Measurements from ENCODE around the gene LXN.
"Not testable (repeated sequence)": the region's sequence is repeated elsewhere in the genome, so short reads cannot be mapped to it uniquely, and the experiment has no call there.

Gene LXN

DNA sequence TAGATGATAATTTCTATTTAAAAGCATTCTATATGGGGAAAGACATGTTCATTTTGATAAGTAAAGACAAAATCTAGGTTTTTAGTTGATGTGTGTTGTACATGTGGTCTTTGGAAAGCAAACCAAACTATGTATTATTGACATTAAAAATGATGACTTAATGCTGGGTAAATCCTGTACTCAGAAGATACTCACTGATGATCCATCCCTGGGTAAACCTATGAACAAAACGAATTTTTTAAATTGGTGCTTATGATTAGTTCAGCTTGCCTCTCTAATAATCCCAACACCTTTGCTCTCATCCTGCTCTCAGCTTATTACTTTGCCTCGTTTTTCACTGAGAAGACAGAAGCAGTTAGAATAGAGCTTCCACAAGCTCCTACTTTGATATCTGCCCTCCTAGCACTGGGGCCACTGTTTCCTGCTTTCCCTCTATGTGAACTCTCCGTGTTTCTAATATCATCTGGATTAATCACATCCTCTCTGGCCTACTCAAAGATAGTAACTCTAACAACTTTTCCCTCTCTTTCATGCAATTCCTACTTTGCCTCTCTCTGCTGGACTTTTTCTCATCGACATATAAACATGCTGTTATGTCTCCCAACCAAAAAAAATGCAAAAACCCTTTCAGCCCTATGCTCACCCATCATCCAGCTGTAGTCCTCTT lies 30.5 kb upstream of the LXN start:
- Histone ChIP-seq H3K36me3 (no peaks in the 10 kb centered on the region), H3K27me3 (no peaks in the 10 kb centered on the region), H3K4me1 (ENCODE audit: control insufficient read depth in 1 of 2, insufficient read depth in 1 of 2, low read depth in 1 of 2, low read length in 1 of 2) (no peaks in the 10 kb centered on the region), H3K27ac (no peak overlapping the region), H3K4me3 (ENCODE audit: low read depth in 1 of 2, low read length in 1 of 2) (no peak overlapping the region), H3K9me3 (no peaks in the 10 kb centered on the region)
- TF ChIP-seq, protein P1, sequence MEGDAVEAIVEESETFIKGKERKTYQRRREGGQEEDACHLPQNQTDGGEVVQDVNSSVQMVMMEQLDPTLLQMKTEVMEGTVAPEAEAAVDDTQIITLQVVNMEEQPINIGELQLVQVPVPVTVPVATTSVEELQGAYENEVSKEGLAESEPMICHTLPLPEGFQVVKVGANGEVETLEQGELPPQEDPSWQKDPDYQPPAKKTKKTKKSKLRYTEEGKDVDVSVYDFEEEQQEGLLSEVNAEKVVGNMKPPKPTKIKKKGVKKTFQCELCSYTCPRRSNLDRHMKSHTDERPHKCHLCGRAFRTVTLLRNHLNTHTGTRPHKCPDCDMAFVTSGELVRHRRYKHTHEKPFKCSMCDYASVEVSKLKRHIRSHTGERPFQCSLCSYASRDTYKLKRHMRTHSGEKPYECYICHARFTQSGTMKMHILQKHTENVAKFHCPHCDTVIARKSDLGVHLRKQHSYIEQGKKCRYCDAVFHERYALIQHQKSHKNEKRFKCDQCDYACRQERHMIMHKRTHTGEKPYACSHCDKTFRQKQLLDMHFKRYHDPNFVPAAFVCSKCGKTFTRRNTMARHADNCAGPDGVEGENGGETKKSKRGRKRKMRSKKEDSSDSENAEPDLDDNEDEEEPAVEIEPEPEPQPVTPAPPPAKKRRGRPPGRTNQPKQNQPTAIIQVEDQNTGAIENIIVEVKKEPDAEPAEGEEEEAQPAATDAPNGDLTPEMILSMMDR (IDR thresholded peaks at IDR 0.05) = no peak

- TF ChIP-seq, protein P1 (IDR thresholded peaks at IDR 0.05) = no peak
Observed at GRCh38 chr3:158701420-158702065, 29.1 kb upstream of the LXN start.

GRCh38 chr3:158700559-158700958 lies 28.1 kb upstream of the LXN start:
- no peak overlapping the region for H3K27ac ChIP-seq
- TF ChIP-seq, protein P1 (IDR thresholded peaks at IDR 0.05) = no peak
- H3K9me3 ChIP-seq = no peaks in the 10 kb centered on the region
- H3K36me3 ChIP-seq = no peaks in the 10 kb centered on the region
- no peaks in the 10 kb centered on the region for H3K4me1 ChIP-seq (ENCODE audit: control insufficient read depth in 1 of 2, insufficient read depth in 1 of 2, low read depth in 1 of 2, low read length in 1 of 2)
- H3K27me3 ChIP-seq = no peaks in the 10 kb centered on the region
- H3K4me3 ChIP-seq (ENCODE audit: low read depth in 1 of 2, low read length in 1 of 2) = no peak overlapping the region

More at GRCh38 chr3:158701420-158702065, 29.1 kb upstream of the LXN start:
- no peaks in the 10 kb centered on the region for H3K4me1 ChIP-seq (ENCODE audit: control insufficient read depth in 1 of 2, insufficient read depth in 1 of 2, low read depth in 1 of 2, low read length in 1 of 2)
- no peaks in the 10 kb centered on the region for H3K36me3 ChIP-seq
- no peak overlapping the region for H3K4me3 ChIP-seq (ENCODE audit: low read depth in 1 of 2, low read length in 1 of 2)
- no peaks in the 10 kb centered on the region for H3K27me3 ChIP-seq
- no peaks in the 10 kb centered on the region for H3K9me3 ChIP-seq
- H3K27ac ChIP-seq = no peak overlapping the region

GRCh38 chr3:158696618-158697017 lies 24.2 kb upstream of the LXN start:
- TF ChIP-seq, protein P1 (IDR thresholded peaks at IDR 0.05) = no peak
- Histone ChIP-seq H3K4me1 (ENCODE audit: control insufficient read depth in 1 of 2, insufficient read depth in 1 of 2, low read depth in 1 of 2, low read length in 1 of 2) (no peaks in the 10 kb centered on the region), H3K27me3 (no peaks in the 10 kb centered on the region), H3K27ac (no peak overlapping the region), H3K4me3 (ENCODE audit: low read depth in 1 of 2, low read length in 1 of 2) (no peak overlapping the region), H3K9me3 (no peaks in the 10 kb centered on the region), H3K36me3 (no peaks in the 10 kb centered on the region)

DNA sequence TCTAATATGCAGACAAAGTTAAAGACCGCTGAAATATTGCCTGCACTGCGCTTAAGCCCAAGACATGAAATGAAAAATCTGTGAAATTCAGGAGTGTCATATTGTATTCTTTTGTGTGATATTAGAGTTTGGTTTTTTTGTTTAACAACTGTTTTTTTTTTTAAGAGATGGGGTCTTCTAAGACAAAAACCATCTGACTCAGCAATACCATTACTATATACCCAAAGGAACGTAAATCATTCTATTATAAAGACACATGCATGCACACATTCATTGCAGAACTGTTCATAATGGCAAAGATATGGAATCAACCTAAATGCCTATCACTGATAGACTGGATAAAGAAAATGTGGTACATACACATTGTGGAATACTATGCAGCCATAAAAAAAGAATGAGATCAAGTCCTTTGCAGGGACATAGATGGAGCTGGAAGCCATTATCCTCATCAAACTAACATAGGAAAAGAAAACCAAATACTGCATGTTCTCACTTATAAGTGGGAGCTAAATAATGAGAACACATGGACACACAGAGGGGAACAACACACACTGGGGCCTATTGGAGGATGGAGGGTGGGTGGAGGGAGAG lies 21.5 kb upstream of the LXN start:
- H3K4me3 ChIP-seq (ENCODE audit: low read depth in 1 of 2, low read length in 1 of 2); H3K36me3 ChIP-seq; H3K4me1 ChIP-seq (ENCODE audit: control insufficient read depth in 1 of 2, insufficient read depth in 1 of 2, low read depth in 1 of 2, low read length in 1 of 2); H3K27me3 ChIP-seq; H3K9me3 ChIP-seq; H3K27ac ChIP-seq: not testable (repeated sequence)

DNA sequence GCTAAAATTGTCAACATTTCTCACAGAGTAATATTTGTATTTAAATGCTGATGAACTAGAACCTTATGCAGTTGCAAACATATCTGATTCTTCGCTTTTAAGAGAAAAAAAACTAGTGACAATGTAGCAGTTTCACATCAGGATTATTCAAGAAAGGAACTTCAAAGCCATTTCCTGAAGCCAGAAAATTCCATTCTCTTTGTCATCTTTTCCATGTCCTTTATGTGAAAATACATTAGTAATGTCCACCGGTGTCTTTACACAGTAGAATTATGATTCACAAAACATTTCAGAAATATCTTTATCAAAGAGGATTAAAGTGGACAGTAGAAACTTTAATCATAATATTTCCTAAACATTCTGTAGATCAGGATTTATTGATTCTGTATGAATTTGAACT lies 12.7 kb upstream of the LXN start:
- no peaks in the 10 kb centered on the region for H3K9me3 ChIP-seq
- H3K27ac ChIP-seq = no peak overlapping the region
- TF ChIP-seq, protein P1 (IDR thresholded peaks at IDR 0.05) = no peak

More for the DNA sequence above, 12.7 kb upstream of the LXN start:
- Histone ChIP-seq H3K27me3 (no peaks in the 10 kb centered on the region), H3K4me1 (ENCODE audit: control insufficient read depth in 1 of 2, insufficient read depth in 1 of 2, low read depth in 1 of 2, low read length in 1 of 2) (no peaks in the 10 kb centered on the region), H3K4me3 (ENCODE audit: low read depth in 1 of 2, low read length in 1 of 2) (no peak overlapping the region), H3K36me3 (peaks cover 4% of the 10 kb centered on the region)

Measured in neutrophil (primary cell).